HG03378 (cell line): ENCODE results near the gene EML4.
"Not testable (repeated sequence)": the region's sequence is repeated elsewhere in the genome, so short reads cannot be mapped to it uniquely, and the experiment has no call there.

Experiments used
- ATAC-seq: cut with Tn5 transposase; IDR thresholded peaks from one replicate; pipeline ENCODE4 v1.9.1; 2021; ENCODE audit warnings: mild to moderate bottlenecking, moderate library complexity; ENCODE audit not compliant: unreplicated experiment

The EML4 gene

GRCh38 chr2:42372474-42373200 is 203.5 kb downstream of the EML4 start:
- no peak for ATAC-seq

- ATAC-seq = no peak
Measured at GRCh38 chr2:42376758-42377157, 207.6 kb downstream of the EML4 start.

GRCh38 chr2:42378415-42378814 is 209.3 kb downstream of the EML4 start:
- no peak for ATAC-seq

- not testable (repeated sequence) for ATAC-seq
Measured at GRCh38 chr2:42380026-42380425, 210.9 kb downstream of the EML4 start.

GRCh38 chr2:42382144-42382543 is 213.0 kb downstream of the EML4 start:
- ATAC-seq = no peak
